IPS-18c (cell line): ENCODE results near the gene KIF26A.

ENCODE experiments used
- H3K4me3 ChIP-seq: 2 replicates; pipeline ENCODE4 v1.7.0; 2013; ENCODE audit warnings: low read depth, mild to moderate bottlenecking, low read length, moderate library complexity; ENCODE audit not compliant: insufficient read depth
- H3K9me3 ChIP-seq: one replicate; pipeline ENCODE4 v1.6.1; 2013; ENCODE audit warnings: mild to moderate bottlenecking, low read length, moderate library complexity; ENCODE audit not compliant: control insufficient read depth, insufficient read depth

The KIF26A gene

DNA sequence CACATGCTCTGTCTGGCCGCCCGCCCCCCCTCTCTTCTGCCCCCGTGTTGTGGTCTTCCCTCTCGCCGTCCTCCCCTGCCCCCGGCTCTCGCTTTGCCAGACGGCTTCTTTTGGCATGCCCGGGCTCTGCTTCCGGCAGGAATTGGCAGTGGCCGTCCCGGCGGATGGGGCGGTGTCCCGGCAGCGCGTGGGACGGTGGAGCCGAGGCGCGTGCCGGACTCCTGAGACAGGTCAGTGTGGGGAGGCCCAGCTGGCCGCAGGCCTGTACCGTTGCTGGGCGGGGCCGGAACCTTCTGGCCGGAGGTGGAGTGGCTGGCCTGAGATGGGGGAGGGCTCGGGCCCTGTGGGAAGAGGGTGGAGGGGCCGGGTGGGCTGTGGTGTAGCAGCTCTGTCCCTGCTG lies 17.1 kb downstream of the KIF26A start:
- H3K9me3 ChIP-seq: no peaks in the 10 kb centered on the region
- no peak overlapping the region for H3K4me3 ChIP-seq

DNA sequence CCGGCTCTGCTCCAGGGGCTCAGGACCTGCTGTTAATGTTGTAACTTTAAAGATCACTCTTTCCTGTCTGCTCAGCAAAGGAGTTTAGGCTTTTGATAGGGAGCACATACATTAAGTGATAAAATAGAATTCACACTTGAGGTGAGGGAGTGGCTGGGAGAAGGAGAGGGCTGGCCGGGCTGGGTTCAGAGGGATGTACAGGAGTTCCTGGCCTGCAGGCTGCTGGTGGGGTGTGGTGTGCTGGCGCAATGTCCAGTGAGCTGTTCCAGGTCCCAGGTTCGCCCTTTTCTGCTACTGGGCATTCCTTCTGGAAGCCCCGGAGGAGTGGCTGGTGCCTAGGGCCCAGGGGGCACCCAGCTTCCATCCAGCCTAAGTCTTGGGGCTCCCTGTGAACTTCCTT lies 17.8 kb downstream of the KIF26A start:
- H3K4me3 ChIP-seq: no peak overlapping the region
- no peaks in the 10 kb centered on the region for H3K9me3 ChIP-seq

DNA sequence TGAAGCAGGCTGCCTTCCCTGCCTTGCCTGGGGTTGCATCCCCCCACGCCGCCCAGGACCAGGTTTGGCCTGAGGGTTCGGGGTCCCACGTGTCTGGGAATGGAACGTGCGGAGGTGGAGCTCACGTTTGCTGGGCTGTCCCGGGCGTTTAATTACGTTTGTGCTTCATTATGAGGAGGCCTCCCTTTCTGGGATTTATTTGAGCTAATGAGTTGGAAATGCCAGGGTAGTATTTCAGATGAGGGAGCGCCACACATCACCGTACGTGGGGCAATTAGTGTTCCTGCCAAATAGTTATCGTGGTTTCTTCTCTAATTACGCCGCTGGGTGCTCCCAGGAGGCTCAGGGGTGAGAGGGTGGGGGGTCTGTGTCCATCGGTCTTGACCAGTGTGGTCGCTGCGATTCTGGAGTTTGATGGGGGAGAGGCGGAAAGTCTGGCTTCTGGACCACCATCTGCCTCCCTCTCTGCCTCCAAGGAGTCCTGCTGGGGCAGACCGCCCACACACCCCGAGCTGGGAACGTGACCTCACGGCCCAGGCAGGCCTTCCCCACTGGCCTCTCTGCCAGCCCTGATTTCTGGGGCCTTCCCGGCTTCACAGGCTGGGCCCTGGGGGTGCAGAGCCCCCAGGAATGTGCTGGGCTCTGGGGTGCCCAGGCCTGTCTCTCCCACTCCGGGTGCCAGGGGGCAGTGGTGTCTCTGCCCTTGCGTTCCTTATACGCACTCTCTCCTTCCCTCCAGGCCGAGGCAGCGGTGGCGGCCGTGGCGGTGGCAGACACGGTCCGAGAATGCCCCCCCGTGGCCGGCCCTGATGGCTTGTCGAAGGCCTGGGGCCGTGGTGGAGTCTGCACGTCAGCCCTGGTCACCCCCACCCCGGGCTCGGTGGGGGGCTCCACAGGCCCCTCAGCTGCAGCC lies 18.9 kb downstream of the KIF26A start:
- Histone ChIP-seq H3K9me3 (no peaks in the 10 kb centered on the region), H3K4me3 (no peak overlapping the region)

DNA sequence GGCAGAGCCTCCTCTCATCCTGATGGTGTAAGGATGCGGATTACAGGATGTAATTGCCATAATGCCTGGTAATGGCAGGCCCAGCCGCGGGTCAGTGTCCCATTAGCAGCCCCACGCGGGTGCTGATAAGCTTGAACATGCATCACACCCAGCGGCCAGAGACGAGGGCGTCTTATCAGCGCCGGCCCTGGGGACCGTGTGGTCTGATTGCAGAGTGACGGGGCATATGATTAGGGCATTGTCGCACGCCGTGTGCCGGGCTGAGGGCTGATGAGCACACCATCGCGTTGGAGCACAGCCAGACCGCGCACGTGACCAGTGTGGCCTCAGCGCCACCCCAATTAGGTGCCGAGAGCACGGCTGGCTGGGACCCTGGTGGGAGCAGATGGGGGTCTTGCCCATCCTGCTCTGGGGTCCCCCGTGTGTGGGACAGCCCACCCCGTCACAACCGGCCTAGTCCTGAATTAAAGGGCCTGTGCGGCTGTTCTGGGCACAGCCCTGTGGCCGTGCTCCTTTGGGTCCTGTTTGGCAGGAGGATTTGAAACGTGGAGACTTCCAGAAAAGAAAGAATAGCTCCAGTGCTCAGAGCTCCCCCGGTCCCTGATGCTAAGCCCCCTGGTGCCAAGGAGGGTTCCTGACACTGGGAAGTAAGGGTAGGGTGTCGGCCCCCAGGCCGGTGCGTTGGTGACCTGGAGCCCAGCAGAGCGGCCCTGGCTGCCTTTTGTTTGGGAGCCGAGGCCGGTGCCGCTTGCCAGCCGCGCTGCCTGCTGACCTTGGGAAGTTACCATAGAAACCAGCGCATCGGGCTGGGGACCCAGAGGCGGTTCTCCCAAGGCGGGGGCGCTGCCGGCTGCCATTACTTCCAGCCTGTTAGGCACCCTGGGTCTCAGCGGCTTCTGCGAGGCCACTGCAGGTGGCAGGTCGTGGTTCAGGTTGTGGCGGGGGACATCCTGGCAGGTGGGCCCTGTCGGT lies 20.7 kb downstream of the KIF26A start:
- no peaks in the 10 kb centered on the region for H3K9me3 ChIP-seq
- H3K4me3 ChIP-seq: no peak overlapping the region

DNA sequence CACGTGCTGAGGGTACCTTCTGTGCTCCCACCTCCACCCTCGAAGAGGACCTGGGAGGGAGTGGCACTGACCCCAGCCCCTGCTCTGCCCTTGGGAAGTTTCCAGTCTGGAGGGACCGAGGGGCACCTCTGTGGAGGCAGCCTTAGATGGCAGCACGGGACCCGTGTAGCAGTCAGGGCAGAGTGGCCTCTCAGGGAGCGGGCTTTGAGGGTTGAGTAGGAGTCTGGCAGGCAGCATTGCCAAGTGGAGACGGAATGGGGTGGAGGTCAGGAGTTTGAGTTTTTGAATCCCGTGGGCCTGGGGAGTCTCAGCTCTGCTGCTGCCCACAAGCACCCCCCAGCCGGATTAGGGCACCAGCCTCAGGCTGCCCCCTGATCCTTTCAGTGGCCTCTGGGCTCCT lies 21.6 kb downstream of the KIF26A start:
- Histone ChIP-seq H3K9me3 (no peaks in the 10 kb centered on the region), H3K4me3 (no peak overlapping the region)

DNA sequence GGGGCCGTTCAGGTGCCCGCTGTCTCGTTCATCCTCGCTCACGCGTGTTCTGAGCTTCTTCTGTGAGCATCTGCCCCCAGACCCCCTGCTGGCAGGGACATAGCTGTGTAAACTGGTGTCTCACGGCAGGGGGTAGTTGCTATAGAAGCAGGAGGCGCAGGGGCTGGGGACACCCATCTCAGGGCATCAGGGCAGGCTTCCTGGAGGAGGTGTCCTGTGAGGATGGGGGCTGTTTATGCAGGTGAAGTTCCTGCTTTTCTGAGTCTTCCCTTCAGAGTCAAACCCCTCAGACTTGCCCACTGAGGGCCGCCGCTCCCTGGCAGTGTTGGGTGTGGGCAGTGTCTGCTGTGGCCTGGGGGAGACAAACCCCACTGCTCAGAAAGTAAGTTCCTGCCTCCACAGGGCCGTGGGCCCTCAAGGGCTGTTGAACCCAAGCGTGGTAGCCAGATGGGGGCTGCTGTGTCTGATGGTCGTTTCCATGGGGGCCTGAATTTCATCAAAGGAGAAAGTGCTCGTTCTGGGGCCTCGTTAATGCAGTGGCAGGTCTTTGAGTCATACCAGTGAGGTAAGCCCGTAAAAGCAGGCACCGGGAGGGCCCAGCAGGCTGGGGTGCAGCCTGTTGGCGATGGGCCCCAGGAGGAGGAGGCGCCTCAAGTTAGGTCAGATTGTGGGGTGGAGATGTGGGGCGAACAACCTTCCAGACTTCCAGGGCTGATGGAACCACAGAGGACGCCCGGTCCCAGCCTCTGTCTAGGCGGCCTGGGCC lies 23.4 kb downstream of the KIF26A start:
- H3K4me3 ChIP-seq: no peak overlapping the region
- H3K9me3 ChIP-seq: no peaks in the 10 kb centered on the region

DNA sequence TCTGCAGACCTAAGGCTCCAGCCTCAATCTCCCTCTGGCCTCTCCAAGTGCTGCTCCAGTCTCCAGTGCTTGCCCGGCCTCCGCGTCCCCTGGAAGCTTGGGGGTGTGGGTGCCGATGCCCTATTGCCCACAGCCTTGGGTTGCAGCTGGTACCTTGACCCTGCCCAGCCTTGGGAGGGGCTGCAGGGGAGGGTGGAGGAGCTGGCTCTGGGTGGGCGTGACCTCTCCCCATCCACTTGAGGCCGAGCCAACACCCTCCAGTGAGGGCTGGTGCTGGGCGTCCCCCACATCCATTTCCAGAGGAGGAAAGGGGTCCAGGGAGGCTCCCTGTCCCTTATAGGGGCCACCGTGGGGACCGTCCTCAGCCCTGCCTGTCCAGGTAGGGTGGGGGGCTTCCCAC lies 24.1 kb downstream of the KIF26A start:
- H3K4me3 ChIP-seq: no peak overlapping the region
- no peaks in the 10 kb centered on the region for H3K9me3 ChIP-seq

DNA sequence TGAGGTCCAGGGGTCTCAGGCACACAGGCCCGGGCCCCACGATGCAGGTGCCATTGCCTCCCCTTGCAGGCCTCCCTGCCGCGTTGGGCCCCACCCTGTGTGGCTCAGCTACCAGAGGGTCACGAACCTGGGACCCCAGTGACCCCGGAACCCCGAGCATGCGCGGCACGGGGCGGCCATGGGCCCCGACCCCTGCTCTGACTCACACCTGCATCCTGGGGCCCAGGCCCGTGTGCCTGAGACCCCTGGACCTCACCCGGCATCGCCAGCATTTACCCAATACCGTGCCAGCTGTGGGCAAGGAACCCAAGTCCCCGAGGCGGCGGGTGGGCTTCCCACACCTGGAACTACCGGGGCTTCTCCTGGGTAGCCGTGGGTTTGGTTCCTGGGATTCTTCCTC lies 25.2 kb downstream of the KIF26A start:
- Histone ChIP-seq H3K4me3 (no peak overlapping the region), H3K9me3 (no peaks in the 10 kb centered on the region)

DNA sequence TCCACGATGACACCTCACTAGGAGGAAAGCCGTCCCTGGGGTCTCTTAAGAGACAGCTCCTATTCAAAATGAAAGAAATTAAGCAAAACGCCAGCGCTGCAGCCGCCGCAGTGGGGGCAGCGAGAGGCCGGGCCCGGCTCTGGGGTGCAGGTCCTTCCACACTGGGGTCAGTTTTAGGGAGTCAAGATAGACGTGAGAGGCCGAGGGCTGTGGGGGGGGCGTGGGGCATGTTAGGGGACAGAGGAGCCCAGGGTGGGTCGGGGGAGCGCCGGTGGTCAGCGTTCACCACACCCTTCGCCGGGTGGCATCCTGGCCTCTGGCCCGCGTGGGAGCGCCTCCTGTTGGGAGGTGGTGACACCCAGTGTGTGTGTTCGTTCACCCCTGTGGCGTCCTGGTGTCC lies 25.7 kb downstream of the KIF26A start:
- Histone ChIP-seq H3K9me3 (no peaks in the 10 kb centered on the region), H3K4me3 (no peak overlapping the region)

DNA sequence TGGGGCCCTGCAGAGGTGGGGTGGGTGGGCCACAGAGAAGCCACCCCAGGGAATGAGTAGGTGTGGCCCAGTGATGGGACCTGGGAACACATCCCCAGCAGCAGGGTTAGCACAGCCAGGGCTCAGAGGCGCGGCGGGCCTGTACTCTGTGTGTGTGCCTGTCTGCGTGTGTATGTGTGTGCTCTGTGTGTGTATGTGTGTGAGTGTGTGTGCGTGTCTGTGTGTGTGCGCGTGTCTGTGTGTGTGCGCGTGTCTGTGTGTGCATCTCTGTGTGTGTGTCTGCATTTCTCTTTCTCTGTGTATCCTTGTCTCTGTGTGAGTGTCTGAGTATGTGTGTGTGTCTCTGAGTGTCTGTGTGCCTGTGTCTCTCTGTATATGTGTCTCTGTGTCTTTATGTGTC lies 26.1 kb downstream of the KIF26A start:
- H3K9me3 ChIP-seq: no peaks in the 10 kb centered on the region

DNA sequence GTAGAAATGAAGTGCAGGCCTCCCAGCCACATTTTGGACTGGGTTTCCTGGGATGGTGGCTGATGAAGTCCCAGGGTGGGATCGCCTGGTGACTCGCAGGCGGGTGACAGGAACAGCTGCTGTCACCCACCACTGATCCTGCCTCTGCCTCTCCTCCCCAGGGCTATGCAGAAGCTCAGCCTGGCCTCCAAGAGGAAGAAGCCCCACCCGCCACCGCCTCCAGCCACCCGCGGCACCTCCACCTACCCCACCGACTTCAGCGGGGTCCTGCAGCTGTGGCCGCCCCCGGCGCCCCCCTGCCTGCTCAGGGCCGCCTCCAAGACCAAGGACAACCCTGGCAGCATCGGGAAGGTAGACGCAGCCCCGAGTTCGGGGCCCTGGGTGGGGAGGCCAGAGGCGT lies 28.3 kb downstream of the KIF26A start:
- Histone ChIP-seq H3K9me3 (no peaks in the 10 kb centered on the region), H3K4me3 (no peak overlapping the region)

More for the DNA sequence above, 26.1 kb downstream of the KIF26A start:
- no peak overlapping the region for H3K4me3 ChIP-seq

DNA sequence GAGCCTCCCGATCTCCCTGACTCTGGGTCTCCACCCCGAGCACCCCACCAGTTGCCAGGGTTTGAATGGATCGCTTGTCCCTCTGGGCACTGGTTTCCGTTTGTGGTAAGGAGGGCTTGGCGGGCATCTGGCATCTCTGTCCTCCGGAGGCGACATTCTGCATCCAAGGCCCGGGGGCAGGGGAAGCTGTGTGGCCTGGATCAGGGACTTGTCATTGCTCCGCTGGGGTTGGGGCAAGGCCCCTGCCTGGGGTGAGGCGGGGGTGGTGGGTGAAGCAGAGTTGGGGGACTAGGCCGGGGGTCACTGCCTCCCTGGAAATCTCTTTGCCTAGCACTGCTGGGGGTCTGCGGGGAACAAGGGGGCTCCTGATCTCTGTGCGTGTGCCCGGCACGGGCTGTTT lies 30.2 kb downstream of the KIF26A start:
- Histone ChIP-seq H3K4me3 (no peak overlapping the region), H3K9me3 (no peaks in the 10 kb centered on the region)

DNA sequence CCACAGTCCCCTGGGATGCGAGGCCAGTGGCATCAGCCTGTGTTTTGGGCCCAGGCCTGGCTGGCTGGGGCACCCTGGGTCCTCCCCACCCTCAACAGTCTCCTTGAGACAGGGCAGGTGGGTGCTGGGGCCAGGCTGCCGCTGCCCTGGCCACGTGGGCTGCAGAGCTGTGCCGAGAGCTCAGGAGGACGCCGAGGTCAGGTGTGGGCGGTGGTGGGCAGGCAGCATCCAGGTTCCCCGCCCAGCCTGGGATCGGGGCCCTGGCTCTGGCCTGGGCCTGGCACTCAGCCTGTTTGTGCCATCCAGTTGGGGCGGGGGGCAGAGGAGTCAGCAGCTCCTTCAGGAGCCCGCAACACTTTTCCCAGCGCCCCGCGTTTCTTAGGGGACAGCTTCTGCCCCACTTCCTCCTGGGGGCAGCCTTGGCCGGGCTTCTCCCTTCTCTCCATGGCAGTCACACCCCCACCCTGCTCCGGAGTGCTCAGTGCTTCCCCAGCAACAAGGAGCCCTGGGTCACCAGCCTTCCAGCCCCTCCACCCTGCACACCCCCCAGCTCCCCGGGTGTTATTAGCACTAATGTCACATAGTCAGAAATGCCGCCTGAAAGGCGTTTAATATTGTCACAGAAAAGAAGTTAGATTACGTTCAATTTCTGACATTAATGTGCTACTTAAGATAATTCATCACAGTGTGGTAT lies 30.8 kb downstream of the KIF26A start:
- H3K9me3 ChIP-seq: no peaks in the 10 kb centered on the region
- H3K4me3 ChIP-seq: no peak overlapping the region

DNA sequence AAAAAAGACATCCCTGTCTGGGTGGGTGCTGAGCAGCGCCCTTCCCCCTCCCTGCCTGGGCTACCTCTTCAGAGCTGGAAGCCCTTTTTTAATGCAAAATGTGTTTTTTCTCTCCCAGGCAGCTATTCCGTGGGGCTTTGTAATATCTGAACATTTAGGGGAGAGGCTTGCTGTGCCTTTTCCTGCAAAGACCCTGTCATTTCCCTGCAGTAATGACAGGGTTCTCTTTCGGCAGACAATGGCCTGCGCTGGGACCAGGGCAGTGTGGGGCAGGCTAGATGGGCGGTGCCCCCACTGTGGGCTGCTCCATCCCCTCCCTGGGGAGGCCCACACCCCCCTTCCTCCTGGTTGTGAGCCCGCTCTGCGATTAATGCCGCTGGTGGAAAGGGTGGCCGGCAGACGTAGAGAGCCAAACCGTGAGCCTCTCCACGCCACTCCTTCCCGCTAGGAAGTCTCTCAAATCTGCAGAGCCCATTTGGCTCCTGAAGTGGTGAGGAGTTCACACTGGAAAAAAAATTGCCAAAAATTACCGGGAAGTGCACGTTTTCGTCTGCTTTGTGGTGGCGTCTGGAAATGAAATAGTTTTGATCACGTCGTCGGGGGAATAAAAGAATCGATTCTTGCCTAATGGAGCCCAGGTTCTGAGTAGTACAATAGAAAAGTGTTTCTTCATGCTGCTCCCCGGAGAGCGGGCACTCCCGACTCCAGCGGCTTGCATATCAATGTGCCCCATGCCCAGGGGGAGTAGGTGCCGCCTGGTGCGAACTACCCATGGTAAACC lies 31.5 kb downstream of the KIF26A start:
- Histone ChIP-seq H3K4me3 (no peak overlapping the region), H3K9me3 (no peaks in the 10 kb centered on the region)

DNA sequence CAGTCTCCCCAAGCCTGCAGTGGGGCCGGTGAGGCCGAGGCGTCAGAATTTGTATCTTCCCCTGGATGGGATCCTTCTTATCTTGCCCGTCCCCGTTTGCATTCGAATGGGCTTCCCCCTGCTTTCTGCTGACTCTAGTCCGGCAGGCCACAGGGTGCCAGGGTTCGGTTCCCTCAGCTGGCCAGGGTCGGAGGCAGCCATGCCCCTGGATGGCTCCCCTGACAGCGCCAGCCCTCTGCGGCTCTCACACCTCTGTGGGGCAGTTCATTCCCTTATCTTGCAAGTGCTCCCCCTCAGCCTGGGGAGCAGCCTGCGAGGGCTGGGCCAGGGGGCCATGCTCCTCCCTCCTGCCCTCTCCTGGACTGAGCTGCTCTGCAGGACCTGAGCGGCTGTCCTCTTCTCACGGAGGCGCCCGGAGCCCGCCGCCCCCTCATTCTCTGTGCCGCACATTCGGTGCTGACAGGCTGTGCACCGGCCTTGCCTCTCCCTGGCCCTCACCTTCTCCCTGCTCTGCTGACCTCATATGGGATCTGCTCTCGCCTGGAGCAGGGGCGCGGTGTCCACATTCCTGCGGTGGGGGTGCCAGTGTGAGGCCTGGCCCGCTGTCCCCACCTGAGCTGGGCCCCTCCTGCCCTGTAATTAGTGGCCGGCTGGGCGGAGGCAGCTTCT lies 32.8 kb downstream of the KIF26A start:
- Histone ChIP-seq H3K9me3 (no peaks in the 10 kb centered on the region), H3K4me3 (peak overlapping the region; percentile 15; the same call in 1 of the 2 replicates)

DNA sequence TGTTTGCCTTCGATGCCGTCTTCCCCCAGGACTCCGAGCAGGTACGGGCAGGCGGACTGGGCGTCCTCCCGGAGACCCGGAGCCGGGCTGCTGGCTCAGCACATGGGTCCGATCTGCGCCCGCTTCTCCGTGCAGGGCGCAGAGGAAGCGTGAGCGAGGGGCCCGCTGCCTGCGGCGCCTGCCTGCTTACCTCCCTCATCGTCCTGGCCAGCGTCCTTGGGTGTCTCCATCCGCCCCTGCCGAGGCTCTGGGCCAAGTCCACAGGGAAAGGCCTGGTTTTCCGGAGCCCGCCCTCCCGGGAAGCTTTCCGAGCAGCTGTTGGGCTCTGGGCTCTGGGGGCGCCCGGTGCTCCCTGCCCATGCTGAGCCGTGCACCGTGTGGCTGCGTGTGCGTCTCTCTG lies 33.5 kb downstream of the KIF26A start:
- no peak overlapping the region for H3K4me3 ChIP-seq

More for the DNA sequence above, 33.5 kb downstream of the KIF26A start:
- no peaks in the 10 kb centered on the region for H3K9me3 ChIP-seq
